HG02973 (cell line): ENCODE measurements around the gene SFTPB.
"Not testable (repeated sequence)": the region's sequence is repeated elsewhere in the genome, so short reads cannot be mapped to it uniquely, and the experiment has no call there.

ENCODE experiments used
- ATAC-seq: cut with Tn5 transposase; IDR thresholded peaks from one replicate; pipeline ENCODE4 v1.9.1; 2021; ENCODE audit warnings: moderate library complexity; ENCODE audit not compliant: unreplicated experiment

The SFTPB gene

GRCh38 chr2:85614757-85615156 is 53.2 kb downstream of the SFTPB start:
- ATAC-seq, result not testable (repeated sequence)

GRCh38 chr2:85613717-85614515 is 54.1 kb downstream of the SFTPB start:
- ATAC-seq, result no peak

GRCh38 chr2:85611705-85612587 is 56.1 kb downstream of the SFTPB start, which contains the start of gene C2orf68:
TSS of gene C2orf68 (minus strand) at chr2:85612066. CDS start at chr2:85611984, 82 bp downstream.
- ATAC-seq, result peak; percentile 65

DNA sequence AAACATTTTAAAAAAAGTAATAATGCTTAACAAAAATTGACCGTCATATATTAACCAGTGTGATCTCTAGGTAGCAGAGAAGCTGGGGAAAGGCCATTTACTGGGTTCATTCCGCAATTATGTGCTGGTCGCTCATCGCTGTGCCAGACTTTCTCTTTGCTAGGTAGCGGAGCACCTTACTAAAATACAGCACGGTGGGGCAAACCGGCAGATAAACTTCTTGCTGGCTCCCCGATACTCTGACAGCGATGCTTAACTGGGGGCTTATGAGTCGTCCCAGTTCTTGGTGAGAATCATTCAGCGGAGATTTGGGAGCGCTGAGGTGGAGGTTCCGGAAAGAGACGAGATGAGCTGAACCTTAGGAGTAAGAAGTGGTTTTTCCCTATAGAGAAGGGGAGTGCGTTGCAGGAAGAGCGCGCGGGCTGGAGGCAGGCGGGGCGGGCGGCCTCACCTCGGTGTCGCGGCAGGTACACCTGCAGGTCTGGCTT is 56.7 kb downstream of the SFTPB start:
- ATAC-seq, result no peak
